Measurements from ENCODE around the gene SYT1.
"Not testable (repeated sequence)": the region's sequence is repeated elsewhere in the genome, so short reads cannot be mapped to it uniquely, and the experiment has no call there.

The SYT1 gene

DNA sequence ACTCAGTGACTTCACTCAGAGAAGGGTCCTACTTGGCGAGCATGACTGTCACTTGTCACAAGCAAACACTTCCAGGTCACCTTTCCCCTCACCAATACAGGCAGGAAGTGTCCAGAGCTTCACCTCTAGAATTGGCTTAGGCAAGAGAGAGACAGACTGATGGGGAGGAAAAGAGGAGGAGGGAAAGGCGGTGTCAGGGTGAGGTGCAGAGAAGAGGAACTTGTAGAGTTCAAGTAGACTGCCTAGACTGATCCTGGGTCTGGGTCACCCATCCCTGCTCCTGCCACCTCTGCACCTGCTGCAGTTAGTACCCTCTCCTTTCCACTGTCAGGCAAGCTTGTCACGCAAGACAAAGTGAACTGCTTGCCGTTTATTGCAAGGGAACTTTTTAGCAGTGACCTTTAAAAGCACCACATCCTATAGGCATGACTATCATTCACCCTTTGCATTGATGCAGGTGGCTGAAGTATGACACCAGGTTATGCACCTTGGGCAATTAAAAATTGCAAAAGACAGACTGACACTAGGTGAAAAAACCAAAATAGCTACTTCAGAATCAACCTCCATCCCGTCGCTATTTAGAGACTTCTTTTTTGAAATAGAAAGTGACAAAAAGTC, 292.4 kb downstream of the SYT1 start:
- no peak for DNase-seq

DNA sequence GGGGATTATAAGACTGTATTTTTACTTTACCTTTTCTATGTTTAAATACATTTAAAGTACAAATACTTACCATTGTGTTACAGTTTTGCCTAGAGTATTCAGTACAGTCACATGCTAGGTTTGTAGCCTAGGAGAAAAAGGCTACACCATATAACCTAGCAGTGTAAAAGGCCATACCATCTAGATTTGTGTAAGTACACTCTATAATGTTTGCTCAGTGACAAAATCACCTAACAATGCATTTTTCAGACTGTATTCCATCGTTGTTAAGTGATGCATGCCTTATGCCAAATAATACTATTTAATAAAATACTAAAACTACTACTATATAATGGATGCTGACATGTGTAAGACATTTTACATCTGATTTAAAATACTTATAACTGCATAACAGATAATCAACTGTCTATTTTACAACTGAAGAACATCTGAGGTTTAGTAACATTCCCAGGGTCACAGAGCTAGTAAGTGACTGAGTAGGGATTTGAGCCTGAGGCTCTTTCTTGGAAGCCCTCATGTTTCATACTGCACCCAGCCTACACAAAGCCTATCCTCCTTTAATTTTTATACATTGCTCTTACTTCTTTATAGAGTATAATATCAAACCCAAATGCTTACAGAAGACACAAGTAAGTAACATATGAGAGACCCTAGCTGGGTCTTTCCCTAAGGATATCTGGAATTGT, 296.8 kb downstream of the SYT1 start:
- no peak for DNase-seq

GRCh38 chr12:79162147-79162772, 297.7 kb downstream of the SYT1 start:
- no peak for DNase-seq

DNA sequence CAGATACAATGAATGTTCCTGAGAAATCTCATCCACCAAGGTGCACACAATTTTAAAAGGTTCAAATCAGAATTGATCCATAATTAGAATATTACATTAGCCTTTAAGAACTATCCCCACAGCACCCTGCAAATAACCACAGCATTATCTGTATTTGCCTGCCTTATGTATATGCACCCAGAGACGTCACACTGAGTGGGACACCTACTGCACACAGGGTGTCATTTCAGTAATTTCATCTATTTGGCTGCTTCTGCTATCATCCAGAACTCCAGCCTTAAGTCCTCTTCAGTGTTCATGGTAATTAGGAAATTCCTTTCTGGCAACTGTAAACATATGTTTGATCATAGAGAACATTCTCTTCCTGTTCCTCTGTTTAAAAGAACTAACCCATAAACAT, 298.4 kb downstream of the SYT1 start:
- no peak for DNase-seq

- no peak for DNase-seq
Observed at GRCh38 chr12:79164890-79165289, 300.3 kb downstream of the SYT1 start.

DNA sequence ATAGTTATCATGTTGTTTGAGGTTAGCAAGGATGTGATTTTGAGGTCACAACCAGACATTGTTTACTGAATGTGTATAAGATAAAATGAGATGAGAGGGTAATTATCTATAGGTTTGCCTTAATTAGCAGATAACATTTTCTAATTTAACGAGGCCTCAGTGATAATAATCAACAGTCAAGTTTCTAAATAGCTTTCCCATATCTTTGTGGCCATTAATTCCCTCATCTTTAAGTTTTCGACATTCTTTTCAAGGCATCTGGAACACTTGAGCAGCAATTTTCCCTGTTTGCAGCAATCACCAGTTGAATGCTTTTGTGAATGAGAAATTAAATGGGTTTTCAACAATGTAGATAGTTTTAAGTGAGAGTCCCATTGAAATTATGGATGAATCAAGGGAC, 304.1 kb downstream of the SYT1 start:
- no peak for DNase-seq

DNA sequence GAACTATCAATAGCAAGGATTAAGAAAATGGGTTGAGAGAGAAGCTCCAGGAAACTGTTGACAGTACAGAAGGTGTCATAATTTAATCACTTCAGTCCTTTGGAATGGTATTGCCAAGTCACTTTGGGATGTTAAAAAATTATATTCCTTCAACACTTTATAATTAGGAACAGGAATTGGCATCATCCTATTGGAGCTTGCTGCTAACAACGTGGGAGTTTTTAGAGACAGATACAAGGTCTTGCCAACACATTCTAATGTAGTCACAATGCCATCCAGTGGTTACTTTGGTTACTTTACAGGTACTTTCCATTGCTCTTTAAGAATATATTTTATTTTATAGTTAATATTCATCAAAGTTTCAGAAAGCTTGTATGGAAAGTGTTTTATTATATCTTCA, 310.1 kb downstream of the SYT1 start:
- no peak for DNase-seq

DNA sequence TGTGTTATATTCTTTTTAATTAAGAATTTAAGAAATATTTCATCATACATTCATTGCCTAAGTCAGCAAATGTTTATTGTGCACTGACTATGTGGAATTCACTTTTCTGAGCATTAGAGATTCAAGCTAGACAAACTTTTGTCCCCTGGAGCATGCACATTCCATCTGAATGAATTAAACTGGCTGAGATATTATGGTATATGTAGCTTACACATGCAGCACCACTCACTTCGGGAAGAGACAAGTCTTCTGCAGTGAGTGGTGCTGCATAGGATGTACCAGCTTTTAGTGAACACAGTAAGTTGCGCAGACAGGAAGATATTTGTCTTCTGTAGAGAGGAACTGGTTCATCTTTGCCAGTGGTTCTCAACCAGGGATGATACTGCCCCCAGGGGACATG, 318.4 kb downstream of the SYT1 start:
- no peak for DNase-seq

DNA sequence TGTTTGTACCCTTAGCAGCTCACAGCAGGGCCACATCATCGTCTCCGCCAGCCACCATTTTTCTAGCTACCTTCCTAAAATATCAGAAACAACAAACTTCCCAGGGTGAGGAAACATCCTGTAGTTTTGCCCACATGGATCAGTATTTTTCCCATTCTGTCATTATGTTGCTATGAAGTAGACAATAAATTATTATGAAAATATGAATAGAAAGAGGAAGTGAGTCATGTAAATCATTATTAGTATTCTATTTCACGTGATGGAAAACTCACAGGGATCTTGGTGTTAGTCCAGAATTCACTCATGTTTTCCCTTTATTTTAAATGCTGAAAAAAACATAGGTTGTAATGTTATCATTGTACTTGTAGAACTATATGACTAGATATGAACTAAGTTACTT, 319.4 kb downstream of the SYT1 start:
- DNase-seq = no peak

GRCh38 chr12:79186506-79186905, 321.9 kb downstream of the SYT1 start:
- DNase-seq = no peak

GRCh38 chr12:79187032-79187431, 322.5 kb downstream of the SYT1 start:
- DNase-seq = no peak

DNA sequence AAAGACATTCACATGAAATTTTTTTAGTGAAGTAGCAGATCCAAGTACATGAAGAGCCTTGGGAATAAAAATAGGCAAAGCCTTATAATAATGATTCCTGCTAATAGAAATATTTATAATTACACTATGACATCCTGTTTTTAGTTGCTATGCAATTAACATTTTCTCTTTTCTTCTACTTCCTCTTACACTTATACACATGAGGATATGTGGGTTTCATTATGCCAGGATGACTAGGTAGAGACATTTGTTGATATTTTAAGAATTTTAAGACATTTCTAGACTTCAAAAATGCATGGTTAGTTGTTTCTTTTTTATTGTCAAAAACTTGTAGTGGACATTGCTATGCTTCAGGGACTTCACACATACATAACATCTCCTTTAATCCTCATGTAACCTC, 326.8 kb downstream of the SYT1 start:
- DNase-seq = no peak

DNA sequence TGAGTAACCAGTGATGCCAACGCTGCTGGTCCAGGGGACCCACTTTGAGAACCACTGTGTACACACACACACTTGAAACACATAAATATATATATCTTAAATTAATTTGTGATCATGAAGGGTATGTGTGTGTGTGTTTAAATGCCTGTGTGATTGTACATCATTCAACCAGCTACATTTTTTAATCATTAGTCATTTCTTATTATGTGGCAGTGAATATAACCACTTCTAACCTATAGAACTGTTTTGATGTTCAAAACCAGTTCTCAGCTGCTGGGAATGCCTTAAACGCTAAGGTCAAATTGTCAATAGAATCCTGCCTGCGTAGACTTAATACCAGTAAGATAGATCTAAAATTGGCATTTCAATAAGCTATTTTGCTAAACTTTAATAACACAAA, 330.0 kb downstream of the SYT1 start:
- DNase-seq = no peak

- DNase-seq = no peak
Observed at GRCh38 chr12:79199166-79199565, 334.6 kb downstream of the SYT1 start.

- no peak for DNase-seq
Observed at GRCh38 chr12:79200176-79200575, 335.6 kb downstream of the SYT1 start.

DNA sequence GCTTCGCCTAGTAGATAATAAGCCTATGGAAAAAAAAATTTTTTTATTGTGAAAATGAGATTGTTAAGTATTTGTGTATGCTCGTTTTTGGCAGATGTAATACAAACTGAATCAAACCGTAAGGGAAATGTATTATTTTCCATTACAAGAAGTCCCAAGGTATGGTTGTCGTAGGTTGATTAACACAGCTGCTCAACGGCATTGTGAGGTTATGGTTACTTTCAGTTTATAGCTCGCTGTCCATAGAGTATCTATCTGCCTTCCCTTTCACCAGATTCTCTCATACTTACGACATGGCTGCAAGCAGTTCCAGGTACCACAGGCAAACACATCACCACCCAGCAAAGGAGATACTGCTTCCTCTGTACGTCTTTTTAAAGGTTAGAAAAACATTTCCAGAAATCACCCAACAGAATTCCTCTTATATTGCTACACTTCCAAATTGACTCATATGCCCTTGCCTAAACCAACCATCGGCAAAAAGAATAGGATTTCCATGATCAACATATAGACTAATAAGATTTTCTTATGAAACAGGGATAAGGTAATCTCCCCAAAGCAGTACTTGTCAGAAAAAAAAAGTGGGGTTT, 338.6 kb downstream of the SYT1 start:
- no peak for DNase-seq

DNA sequence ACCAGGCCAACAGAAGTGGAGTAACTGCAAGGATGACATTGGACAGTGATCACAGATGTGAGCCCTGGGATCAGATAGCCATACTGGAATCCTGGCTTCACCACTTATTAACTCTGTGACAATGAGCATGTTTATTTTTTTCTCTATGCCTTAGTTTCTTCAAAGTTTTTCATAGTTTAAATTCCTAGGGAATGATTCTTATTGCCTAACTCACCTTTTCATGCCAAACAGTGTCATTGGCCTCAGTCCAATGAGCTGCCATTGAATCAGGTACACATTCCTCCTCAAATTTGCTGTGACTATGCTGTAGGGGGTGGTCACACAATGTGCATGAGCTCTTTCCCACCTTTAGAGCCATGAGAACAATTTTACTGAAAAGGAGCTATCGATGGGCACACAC, 342.3 kb downstream of the SYT1 start:
- DNase-seq = no peak

DNA sequence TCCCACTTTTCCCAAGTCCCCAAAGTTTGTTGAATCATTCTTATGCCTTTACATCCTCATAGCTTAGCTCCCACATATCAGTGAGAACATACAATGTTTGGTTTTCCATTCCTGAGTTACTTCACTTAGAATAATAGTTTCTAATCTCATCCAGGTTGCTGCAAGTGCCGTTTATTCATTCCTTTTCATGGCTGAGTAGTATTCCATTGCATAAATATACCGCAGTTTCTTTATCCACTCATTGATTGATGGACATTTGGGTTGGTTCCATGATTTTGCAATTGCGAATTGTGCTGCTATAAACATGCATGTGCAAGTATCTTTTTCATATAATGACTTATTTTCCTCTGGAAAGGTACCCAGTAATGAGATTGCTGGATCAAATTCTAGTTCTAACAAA, 345.8 kb downstream of the SYT1 start:
- DNase-seq = not testable (repeated sequence)

DNA sequence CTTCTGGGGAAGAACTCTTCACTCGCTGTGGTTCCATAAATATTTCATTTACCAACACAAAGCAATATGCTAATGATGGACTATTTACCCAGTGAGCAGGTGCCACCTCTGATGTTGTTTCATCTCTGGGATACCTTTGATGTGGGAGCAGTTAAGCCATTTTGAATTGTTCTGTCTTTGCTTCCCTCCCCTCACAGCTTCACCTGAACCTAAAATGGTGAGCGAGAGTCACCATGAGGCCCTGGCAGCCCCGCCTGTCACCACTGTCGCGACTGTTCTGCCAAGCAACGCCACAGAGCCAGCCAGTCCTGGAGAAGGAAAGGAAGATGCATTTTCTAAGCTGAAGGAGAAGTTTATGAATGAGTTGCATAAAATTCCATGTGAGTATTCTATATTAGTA, 352.7 kb downstream of the SYT1 start:
- no peak for DNase-seq

DNA sequence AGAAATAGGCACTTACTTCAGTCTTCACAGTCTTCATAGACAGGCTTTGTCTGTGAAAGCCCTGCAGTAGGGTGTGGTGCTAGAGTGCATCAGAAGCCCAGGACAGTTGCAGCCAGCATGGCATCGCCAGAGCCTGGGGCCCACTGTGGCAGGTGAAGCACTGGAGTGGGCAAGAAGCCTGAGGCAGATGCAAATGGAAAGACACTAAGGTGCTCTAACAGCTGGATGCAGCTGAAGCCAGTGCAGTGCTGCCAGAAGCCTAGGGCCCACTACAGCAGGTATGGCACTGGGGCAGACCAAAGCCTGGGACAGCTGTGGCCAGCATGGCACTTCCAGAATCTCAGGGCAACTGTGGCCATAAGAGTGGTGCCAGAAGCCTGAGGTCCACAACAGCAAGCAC, 358.6 kb downstream of the SYT1 start:
- no peak for DNase-seq

DNA sequence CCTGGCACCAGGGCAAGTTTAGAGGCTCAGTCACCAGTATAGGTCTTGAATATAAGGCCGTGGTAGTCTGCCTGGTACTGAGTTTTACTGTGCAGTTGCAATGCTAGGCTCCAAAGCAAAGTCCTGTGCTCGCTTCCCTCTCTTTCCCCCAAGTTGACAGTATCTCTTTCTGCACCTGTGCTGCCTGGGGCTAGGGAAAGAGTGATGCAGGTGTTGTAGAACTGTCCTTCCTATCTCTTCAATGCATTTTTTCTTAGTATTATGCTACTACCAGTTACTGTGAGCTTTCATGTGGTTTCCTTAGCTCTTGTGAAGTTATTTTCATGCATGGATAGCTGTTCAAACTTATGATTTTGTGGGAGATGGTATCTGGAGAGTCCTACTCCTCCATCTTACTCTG, 359.2 kb downstream of the SYT1 start:
- DNase-seq = no peak

- DNase-seq = no peak
Observed at GRCh38 chr12:79227091-79227490, 362.5 kb downstream of the SYT1 start.

- no peak for DNase-seq
Observed at GRCh38 chr12:79227646-79228045, 363.1 kb downstream of the SYT1 start.

GRCh38 chr12:79233341-79233781, 368.8 kb downstream of the SYT1 start:
- no peak for DNase-seq
